GM12878 (cell line): ENCODE measurements around the gene CDK5R1. TPM values are rescaled to one million over a fixed set of nuclear protein-coding genes. Genes with fewer than 3 reads are reported as not detected.

Experiments used
- ATAC-seq: fragments of 200-7000 bp; cut with Tn5 transposase; 3 replicates; pipeline ENCODE4 v1.9.1; 2020; ENCODE audit warnings: mild to moderate bottlenecking, moderate library complexity
- BruUV-seq: library from RNA; stranded (reverse); fragments of 400-500 nt; replicated peaks from 2 replicates; lab custom pipeline; 2021; lab: Mats Ljungman, UMichigan
- CTCF ChIA-PET: fragments of 300-600 bp; sonication (Branson Sonifier 250); formaldehyde crosslinking; extraction: SDS; loops from one replicate; lab custom pipeline; 2021; ENCODE audit warnings: inconsistent platforms; lab: Yijun Ruan, JAX
- POLR2A ChIA-PET: fragments of 350-600 bp; formaldehyde crosslinking; extraction: SDS; loops from one replicate; lab custom pipeline; 2021; ENCODE audit warnings: inconsistent platforms; lab: Charles Lee
- RAD21 ChIA-PET: fragments of 300-600 bp; sonication (Branson Sonifier 250); formaldehyde crosslinking; loops from one replicate; lab custom pipeline; 2023; ENCODE audit warnings: antibody characterized with exemption; ENCODE audit not compliant: unreplicated experiment; lab: Charles Lee
- SMC1A ChIA-PET: fragments of 300-600 bp; sonication (Branson Sonifier 250); formaldehyde crosslinking; loops from one replicate; lab custom pipeline; 2023; ENCODE audit not compliant: unreplicated experiment, uncharacterized antibody; lab: Charles Lee
- DNase-seq: peaks from one replicate; pipeline ENCODE4 v3.0.0-alpha.2; 2011; ENCODE audit warnings: low read depth, low spot score
- FAIRE-seq: peaks from 3 replicates; lab custom pipeline; 2011; peaks lifted over from hg19 to GRCh38; lab: Jason Lieb, UNC
- H2AFZ ChIP-seq: 2 replicates; pipeline ENCODE4 v1.6.0; 2011; ENCODE audit warnings: low read depth, low read length, control low read depth; ENCODE audit not compliant: control insufficient read depth
- H3K27ac ChIP-seq: 2 replicates; pipeline ENCODE4 v1.5.1; 2011; ENCODE audit warnings: control low read depth; ENCODE audit not compliant: control insufficient read depth, insufficient read depth
- H3K27me3 ChIP-seq, 2 experiments: replicated peaks in 1 of 2; 2 replicates each; pipeline versions ENCODE4 v1.6.0 to v1.6.1; 2011; ENCODE audit warnings: low read length in 1 of 2; ENCODE audit not compliant: control insufficient read depth in 2 of 2, insufficient read depth in 2 of 2
- H3K36me3 ChIP-seq, 2 experiments: 2 replicates each; pipeline ENCODE4 v1.5.1; 2011; ENCODE audit warnings: low read length in 1 of 2; ENCODE audit not compliant: control insufficient read depth in 2 of 2, insufficient read depth in 2 of 2
- H3K4me1 ChIP-seq: 2 replicates; pipeline ENCODE4 v1.6.1; 2011; ENCODE audit warnings: mild to moderate bottlenecking, low read length, moderate library complexity, mixed read lengths; ENCODE audit not compliant: control insufficient read depth, insufficient read depth
- H3K4me2 ChIP-seq: 2 replicates; pipeline ENCODE4 v1.6.0; 2011; ENCODE audit warnings: control low read depth; ENCODE audit not compliant: control insufficient read depth, insufficient read depth
- H3K4me3 ChIP-seq: fragments of 200-600 bp; sonication (generic); 2 replicates; pipeline ENCODE4 v1.5.1; 2016
- H3K79me2 ChIP-seq: 2 replicates; pipeline ENCODE4 v1.6.0; 2011; ENCODE audit warnings: low read length; ENCODE audit not compliant: control insufficient read depth, insufficient read depth
- H3K9ac ChIP-seq: 2 replicates; pipeline ENCODE4 v1.8.0; 2011; ENCODE audit warnings: low read length, control low read depth, mixed read lengths; ENCODE audit not compliant: control insufficient read depth, insufficient read depth
- H3K9me3 ChIP-seq: replicated peaks from 3 replicates; pipeline ENCODE4 v1.5.1; 2011; ENCODE audit warnings: mild to moderate bottlenecking, low read length; ENCODE audit not compliant: control insufficient read depth, insufficient read depth
- H4K20me1 ChIP-seq: 2 replicates; pipeline ENCODE4 v1.6.0; 2011; ENCODE audit not compliant: control insufficient read depth, insufficient read depth
- ASH2L ChIP-seq: fragments of 300-600, 200-600 bp; sonication (generic); IDR thresholded peaks from 2 replicates; pipeline ENCODE4 v1.6.1; 2017; ENCODE audit warnings: low read depth, mild to moderate bottlenecking, borderline replicate concordance
- BCL11A ChIP-seq: IDR thresholded peaks from 2 replicates; pipeline ENCODE4 v1.6.1; 2011; ENCODE audit warnings: low read depth, low read length
- BRCA1 ChIP-seq: IDR thresholded peaks from 2 replicates; pipeline ENCODE4 v1.6.1; 2011; ENCODE audit warnings: low read depth, low read length, improper control_type of control experiment
- ETV6 ChIP-seq, 2 experiments: fragments of 450-650 bp in 1 of 2; IDR thresholded peaks in 1 of 2; conservative IDR thresholded peaks in 1 of 2; 2 replicates each; pipeline ENCODE4 v1.6.1; 2014; ENCODE audit warnings: antibody characterized with exemption in 1 of 2, borderline replicate concordance in 1 of 2, low read depth in 1 of 2, mild to moderate bottlenecking in 1 of 2, moderate library complexity in 1 of 2
- GABPA ChIP-seq: IDR thresholded peaks from 2 replicates; pipeline ENCODE4 v1.6.1; 2014; ENCODE audit warnings: antibody characterized with exemption, low read depth, mild to moderate bottlenecking, inconsistent platforms
- HCFC1 ChIP-seq: fragments of 150-350 bp; IDR thresholded peaks from 2 replicates; pipeline ENCODE4 v1.6.1; 2014; ENCODE audit warnings: low read length
- IRF4 ChIP-seq: IDR thresholded peaks from 2 replicates; pipeline ENCODE4 v1.6.1; 2011; ENCODE audit warnings: low read depth, low read length
- LARP7 ChIP-seq: fragments of 450-650 bp; IDR thresholded peaks from 2 replicates; pipeline ENCODE4 v1.6.1; 2017; ENCODE audit warnings: mild to moderate bottlenecking
- NBN ChIP-seq: fragments of 450-650 bp; IDR thresholded peaks from 2 replicates; pipeline ENCODE4 v1.6.1; 2016
- NFIC ChIP-seq: IDR thresholded peaks from 2 replicates; pipeline ENCODE4 v1.6.1; 2012; ENCODE audit warnings: low read depth, mild to moderate bottlenecking, inconsistent platforms, low read length, moderate library complexity
- NR2F1 ChIP-seq: fragments of 450-650 bp; conservative IDR thresholded peaks from 2 replicates; pipeline ENCODE4 v1.6.1; 2017; ENCODE audit warnings: mild to moderate bottlenecking
- PML ChIP-seq: IDR thresholded peaks from 2 replicates; pipeline ENCODE4 v1.6.1; 2012; ENCODE audit warnings: low read length, inconsistent platforms
- POLR2AphosphoS2 ChIP-seq: IDR thresholded peaks from 2 replicates; pipeline ENCODE4 v1.6.1; 2011; ENCODE audit warnings: low read depth, mild to moderate bottlenecking, low read length, improper control_type of control experiment, moderate library complexity
- POLR2AphosphoS5 ChIP-seq: IDR thresholded peaks from 2 replicates; pipeline ENCODE4 v1.6.1; 2011; ENCODE audit warnings: mild to moderate bottlenecking, low read length, inconsistent platforms
- RB1 ChIP-seq: fragments of 450-650 bp; formaldehyde crosslinking; IDR thresholded peaks from 2 replicates; pipeline ENCODE4 v1.6.1; 2017; ENCODE audit warnings: mild to moderate bottlenecking, borderline replicate concordance
- RELA ChIP-seq: fragments of 450-650 bp; IDR thresholded peaks from 2 replicates; pipeline ENCODE4 v1.8.0; 2014; ENCODE audit warnings: borderline replicate concordance; ENCODE audit not compliant: partially characterized antibody
- RFX5 ChIP-seq: IDR thresholded peaks from 2 replicates; pipeline ENCODE4 v1.6.1; 2011; ENCODE audit warnings: low read depth, low read length, improper control_type of control experiment
- RUNX3 ChIP-seq: IDR thresholded peaks from 2 replicates; pipeline ENCODE4 v1.6.1; 2012; ENCODE audit warnings: low read length, inconsistent platforms
- SIX5 ChIP-seq: IDR thresholded peaks from 2 replicates; pipeline ENCODE4 v1.6.1; 2011; ENCODE audit warnings: mild to moderate bottlenecking, low read depth, low read length, moderate library complexity; ENCODE audit not compliant: severe bottlenecking
- SMARCA5 ChIP-seq: fragments of 450-650 bp; IDR thresholded peaks from 2 replicates; pipeline ENCODE4 v1.6.1; 2017; ENCODE audit warnings: mild to moderate bottlenecking
- WGBS: methylation state at CpG from one replicate; pipeline ENCODE4 v1.1.6; 2016; ENCODE audit warnings: low lambda C conversion rate; ENCODE audit not compliant: insufficient replicate concordance, insufficient coverage; ENCODE audit errors: missing lambda C conversion rate; 5-methylcytosine and 5-hydroxymethylcytosine counted together
- in situ Hi-C: fragments of 300-500 bp; cut with MboI; formaldehyde crosslinking; loops from 9 replicates; pipeline ENCODE4 v1.14.3; 2018; ENCODE audit warnings: mixed read lengths
- intact Hi-C: fragments of 100-400 bp; cut with micrococcal nuclease; formaldehyde crosslinking; loops from one replicate; pipeline ENCODE4 v1.14.2; 2022; ENCODE audit not compliant: unreplicated experiment
- polyA plus RNA-seq, 11 experiments: library from polyadenylated mRNA; depleted of rRNA in 4 of 11; unstranded in 6 of 11; stranded (reverse) in 5 of 11; fragments of >200 nt; fragmentation: Nextera tagmentation in 4 of 11; fragmentation: Illumina TruSeq in 1 of 11; extraction: Ambion mirVana in 4 of 11; extraction: Trizol in 1 of 11; gene quantifications; 1 replicate in 1 of 11; 2 replicates in 10 of 11; pipeline versions ENCODE4 v1.2.1 to v1.2.3, GENCODE V29; 2011 to 2016; ENCODE audit warnings: inconsistent platforms in 2 of 11, missing spikeins in 2 of 11, low read depth in 1 of 11
- total RNA-seq, 4 experiments: library from RNA; depleted of rRNA in 3 of 4; stranded (reverse); fragments of >200 nt in 3 of 4; fragmentation: Illumina TruSeq in 1 of 4; extraction: Trizol in 1 of 4; gene quantifications; 2 replicates each; pipeline versions ENCODE4 v1.2.1 to v1.2.3, GENCODE V29; 2013 to 2021
- TF ChIP-seq, protein P1 (sequence below): IDR thresholded peaks from 2 replicates; pipeline ENCODE4 v1.6.1; 2012; ENCODE audit warnings: low read depth, low read length, improper control_type of control experiment
- TF ChIP-seq, protein P2 (sequence below): fragments of 450-650 bp; IDR thresholded peaks from 2 replicates; pipeline ENCODE4 v1.6.1; 2017; ENCODE audit warnings: borderline replicate concordance

The CDK5R1 gene
- total and polyA plus RNA-seq, 10 of the 15 experiments (the other 5 are each of a cell fraction or from before 2014, with no cell fraction given), result 1.1 to 28.3 (median 12.2) TPM

DNA sequence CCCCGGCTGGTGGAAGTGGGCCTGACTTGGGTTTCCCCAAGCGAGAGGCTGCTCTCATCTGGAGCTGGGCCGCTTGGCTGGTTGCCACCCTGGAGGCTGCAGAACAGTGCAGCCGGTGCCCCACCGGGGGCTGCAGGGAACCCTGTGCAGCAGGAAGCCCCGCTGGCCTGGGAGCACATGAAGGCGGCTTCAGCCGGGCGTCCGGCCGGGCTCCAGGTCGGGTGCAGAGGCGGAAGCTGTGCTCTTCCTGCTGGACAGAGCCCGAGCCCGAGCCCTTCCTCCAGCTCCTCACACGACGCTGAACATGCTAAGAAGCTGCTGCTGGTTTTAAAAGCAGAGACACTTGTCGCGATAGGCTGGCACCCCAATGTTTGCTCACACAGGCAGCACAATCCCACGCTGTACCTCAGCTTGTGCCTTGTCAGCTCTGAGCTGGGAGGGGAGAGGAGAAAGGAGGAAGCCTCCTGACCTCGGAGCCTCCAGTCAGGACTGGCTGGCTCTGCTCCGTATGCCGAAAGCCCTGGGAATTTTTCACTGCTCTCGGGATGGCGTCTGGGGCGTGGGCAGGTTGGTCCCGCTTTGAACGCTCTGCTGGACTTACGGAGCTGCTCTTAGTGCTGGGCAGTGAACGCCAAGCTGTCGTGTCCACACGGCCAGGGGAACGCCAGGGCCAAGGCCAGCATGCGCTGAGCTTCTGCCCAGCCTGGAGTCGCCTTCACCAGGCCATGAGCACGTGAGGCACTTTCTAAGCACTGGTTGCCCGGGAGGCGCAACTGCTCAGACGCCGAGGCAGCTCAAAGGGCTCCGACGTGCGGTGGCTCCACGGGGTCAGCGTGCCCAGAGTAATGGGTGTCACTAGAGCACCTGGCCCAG is 8.8 kb downstream of the CDK5R1 start (continued):
- no peak for TF ChIP-seq BRCA1
- no peak for TF ChIP-seq RFX5
- no peak for TF ChIP-seq ASH2L

DNA sequence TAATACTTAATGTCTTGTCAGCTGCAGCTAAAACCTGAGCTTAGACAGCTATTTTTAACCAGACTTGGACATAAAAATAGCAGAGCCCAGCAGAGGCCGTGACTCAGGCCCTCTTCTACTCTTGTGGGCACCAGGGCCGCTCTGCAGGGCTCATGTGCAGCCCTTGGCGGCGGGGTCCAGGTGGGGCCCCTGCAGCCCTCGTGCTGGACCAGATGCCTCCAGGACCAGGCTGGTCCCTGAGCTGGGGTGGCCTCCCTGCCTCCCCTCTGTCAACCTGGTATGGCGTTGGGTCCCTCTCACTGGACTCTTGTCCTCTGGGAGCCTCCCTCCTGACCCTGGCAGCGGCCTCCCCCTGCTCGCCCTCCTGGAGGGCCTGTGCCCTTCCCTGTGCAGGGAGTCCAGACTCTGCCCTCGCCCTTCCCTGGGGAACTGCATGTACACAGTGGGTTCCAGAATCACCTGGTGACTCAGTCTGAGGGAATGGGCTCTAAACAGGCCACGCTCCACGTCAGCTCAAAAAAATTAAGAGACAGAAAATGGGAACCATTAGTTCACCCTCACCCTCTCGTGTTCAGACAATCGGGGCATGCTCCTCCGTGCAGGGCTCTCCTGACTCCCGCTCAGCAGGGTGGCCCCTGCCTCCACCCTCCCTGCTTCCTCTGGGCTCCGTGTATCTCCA is 9.7 kb downstream of the CDK5R1 start:
- Histone ChIP-seq H4K20me1 (no peaks in the 10 kb centered on the region), H3K9ac (no peak overlapping the region), H3K27me3 (no peaks in the 10 kb centered on the region), H3K79me2 (peaks cover 7% of the 10 kb centered on the region), H3K9me3 (no peaks in the 10 kb centered on the region), H3K27ac (no peak overlapping the region), H3K36me3 (no peaks in the 10 kb centered on the region; a peak in 2 of 4 replicates), H3K4me3 (no peak overlapping the region), H3K4me1 (peaks cover 26% of the 10 kb centered on the region), H2AFZ (no peak overlapping the region), H3K4me2 (no peak overlapping the region)
- intact Hi-C loops (no loop called here), in situ Hi-C loops (no loop called here)
- RAD21 ChIA-PET, result interaction anchor here (16.4 kb wide), 1 partner anchor 22 kb away, joined by 543 read pairs; no protein-coding TSS in a partner anchor
- 65% methylated on average over 13 of the region's 16 CpGs for WGBS
- POLR2A ChIA-PET, result interaction anchor here (1.4 to 12.5 kb wide), 2 partner anchors 15 to 54 kb away, joined by 6 to 308 read pairs; no protein-coding TSS in a partner anchor
- BruUV-seq, result no TSS peak
- ATAC-seq, result no peak
- SMC1A ChIA-PET, result interaction anchor here (0.6 to 1.8 kb wide), 6 partner anchors 13 to 262 kb away, joined by 3 to 11 read pairs (median 7); no protein-coding TSS in a partner anchor
- no peak for DNase-seq
- CTCF ChIA-PET, result no interaction called here
- FAIRE-seq, result no peak
- no peak for TF ChIP-seq PML
- no peak for TF ChIP-seq NBN
- no peak for TF ChIP-seq RB1
- TF ChIP-seq BCL11A, result no peak
- no peak for TF ChIP-seq POLR2AphosphoS5
- TF ChIP-seq RUNX3, result no peak
- TF ChIP-seq NR2F1, result no peak
- no peak for TF ChIP-seq NFIC
- TF ChIP-seq, protein P1, sequence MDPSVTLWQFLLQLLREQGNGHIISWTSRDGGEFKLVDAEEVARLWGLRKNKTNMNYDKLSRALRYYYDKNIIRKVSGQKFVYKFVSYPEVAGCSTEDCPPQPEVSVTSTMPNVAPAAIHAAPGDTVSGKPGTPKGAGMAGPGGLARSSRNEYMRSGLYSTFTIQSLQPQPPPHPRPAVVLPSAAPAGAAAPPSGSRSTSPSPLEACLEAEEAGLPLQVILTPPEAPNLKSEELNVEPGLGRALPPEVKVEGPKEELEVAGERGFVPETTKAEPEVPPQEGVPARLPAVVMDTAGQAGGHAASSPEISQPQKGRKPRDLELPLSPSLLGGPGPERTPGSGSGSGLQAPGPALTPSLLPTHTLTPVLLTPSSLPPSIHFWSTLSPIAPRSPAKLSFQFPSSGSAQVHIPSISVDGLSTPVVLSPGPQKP, result no peak
- no peak for TF ChIP-seq RELA
- no peak for TF ChIP-seq IRF4
- no peak for TF ChIP-seq POLR2AphosphoS2
- TF ChIP-seq, protein P2, sequence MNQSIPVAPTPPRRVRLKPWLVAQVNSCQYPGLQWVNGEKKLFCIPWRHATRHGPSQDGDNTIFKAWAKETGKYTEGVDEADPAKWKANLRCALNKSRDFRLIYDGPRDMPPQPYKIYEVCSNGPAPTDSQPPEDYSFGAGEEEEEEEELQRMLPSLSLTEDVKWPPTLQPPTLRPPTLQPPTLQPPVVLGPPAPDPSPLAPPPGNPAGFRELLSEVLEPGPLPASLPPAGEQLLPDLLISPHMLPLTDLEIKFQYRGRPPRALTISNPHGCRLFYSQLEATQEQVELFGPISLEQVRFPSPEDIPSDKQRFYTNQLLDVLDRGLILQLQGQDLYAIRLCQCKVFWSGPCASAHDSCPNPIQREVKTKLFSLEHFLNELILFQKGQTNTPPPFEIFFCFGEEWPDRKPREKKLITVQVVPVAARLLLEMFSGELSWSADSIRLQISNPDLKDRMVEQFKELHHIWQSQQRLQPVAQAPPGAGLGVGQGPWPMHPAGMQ, result no peak
- no peak for TF ChIP-seq LARP7
- no peak for TF ChIP-seq SMARCA5
- TF ChIP-seq HCFC1, result no peak
- no peak for TF ChIP-seq ETV6 (conservative IDR thresholded peaks at IDR 0.05 in 1 of 2, IDR thresholded peaks at IDR 0.05 in 1 of 2; ENCODE audit: borderline replicate concordance in 1 of 2, low read depth in 1 of 2)
- no peak for TF ChIP-seq GABPA
- no peak for TF ChIP-seq SIX5
